ENCODE data around the gene ME3. TPM values are rescaled to one million over a fixed set of nuclear protein-coding genes. Genes with fewer than 3 reads are reported as not detected.

Gene ME3
- polyA plus RNA-seq, 10 donors = 6.5 to 10.3 (median 8.4) TPM

GRCh38 chr11:86463120-86463519, 209.3 kb downstream of the ME3 start:
- DNase-seq = no peak

- DNase-seq = no peak
Measured at GRCh38 chr11:86461892-86462291, 210.5 kb downstream of the ME3 start.

DNA sequence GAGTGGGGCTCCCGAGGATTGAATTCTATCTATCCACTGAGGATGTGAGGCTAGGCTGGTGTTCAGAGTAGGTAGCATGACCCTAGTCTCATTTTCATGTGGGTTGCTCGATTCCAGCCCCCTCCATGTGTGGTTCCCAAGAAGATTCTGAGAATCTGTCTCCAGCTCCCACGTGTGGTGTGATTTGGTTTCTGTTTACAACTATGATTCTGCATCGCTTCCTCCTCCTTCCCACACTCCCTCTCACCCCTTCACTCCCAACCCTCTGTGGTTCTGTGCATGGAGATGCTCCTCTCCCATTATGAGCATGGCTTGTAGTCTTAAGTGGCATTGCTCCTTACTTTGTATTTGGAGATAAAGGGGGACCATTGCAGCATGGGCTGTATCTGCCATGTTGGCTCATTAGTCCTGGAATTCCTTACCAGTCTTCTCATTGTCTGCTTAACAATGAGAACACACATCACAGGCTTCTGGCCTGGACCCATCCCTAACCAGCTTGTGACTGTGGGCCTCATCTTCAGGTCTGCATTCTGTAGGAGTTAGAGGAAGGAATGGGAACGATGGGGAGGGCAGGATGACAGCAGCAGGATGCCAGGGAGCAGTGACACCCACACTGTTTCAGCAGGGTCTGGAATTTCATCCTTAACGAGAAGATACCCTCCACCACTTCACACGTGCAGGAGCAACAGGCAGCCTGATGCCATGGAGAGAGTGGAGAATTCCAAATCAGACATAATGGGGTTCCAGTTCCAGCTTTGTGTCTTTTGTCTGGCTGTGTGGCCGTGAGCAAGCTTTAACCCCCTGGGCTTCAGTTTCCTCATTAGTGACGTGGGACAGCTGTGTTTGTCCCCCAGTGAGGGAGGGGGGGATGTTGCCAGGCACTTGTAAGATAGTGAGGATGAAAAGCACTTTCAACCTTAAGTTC, 211.7 kb downstream of the ME3 start:
- DNase-seq = no peak

- peak in 2 of 3 donors; percentile 51 to 88 for DNase-seq
Measured at GRCh38 chr11:86459682-86460460, 212.5 kb downstream of the ME3 start.

GRCh38 chr11:86459002-86459385, 213.4 kb downstream of the ME3 start:
- no peak for DNase-seq

GRCh38 chr11:86458294-86459001, 214.0 kb downstream of the ME3 start:
- no peak for DNase-seq

- peak; percentile 84 to 93 (median 89) for DNase-seq
Measured at GRCh38 chr11:86456075-86456939, 216.1 kb downstream of the ME3 start.

GRCh38 chr11:86453290-86454030, 219.0 kb downstream of the ME3 start:
- no peak for DNase-seq

DNA sequence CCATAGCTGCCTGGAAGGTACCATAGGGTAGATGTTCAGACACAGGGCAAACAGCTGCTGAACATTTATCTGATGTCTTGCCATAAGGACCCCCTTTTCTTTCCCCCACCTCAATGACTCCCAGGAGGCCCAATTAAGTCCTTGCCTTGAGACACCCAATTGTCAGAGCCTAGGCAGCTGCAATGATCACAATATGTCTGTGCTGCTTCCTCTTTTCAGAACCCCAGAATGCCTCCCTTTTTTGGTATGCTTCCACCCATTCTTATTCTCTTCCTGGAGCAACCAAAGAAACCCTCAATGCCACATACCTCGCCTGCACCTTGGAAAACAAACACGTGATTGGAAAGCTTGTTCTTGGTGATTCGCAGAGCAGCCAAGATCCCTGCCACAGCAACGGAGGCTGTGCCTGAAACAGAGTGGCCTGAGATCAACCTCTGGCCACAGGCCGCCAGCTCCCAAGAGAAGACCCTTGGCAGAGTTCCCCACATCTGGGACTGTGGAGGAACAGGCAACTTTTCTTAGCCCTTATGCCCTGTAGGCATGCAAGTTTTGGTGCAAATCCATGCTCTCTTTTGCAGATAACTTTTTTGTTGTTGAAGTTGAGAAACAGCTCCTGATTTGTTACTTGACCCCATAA, 222.3 kb downstream of the ME3 start:
- DNase-seq = no peak

- DNase-seq = no peak
Measured at GRCh38 chr11:86447763-86448480, 224.5 kb downstream of the ME3 start.

GRCh38 chr11:86446924-86447285, 225.5 kb downstream of the ME3 start:
- DNase-seq = no peak

DNA sequence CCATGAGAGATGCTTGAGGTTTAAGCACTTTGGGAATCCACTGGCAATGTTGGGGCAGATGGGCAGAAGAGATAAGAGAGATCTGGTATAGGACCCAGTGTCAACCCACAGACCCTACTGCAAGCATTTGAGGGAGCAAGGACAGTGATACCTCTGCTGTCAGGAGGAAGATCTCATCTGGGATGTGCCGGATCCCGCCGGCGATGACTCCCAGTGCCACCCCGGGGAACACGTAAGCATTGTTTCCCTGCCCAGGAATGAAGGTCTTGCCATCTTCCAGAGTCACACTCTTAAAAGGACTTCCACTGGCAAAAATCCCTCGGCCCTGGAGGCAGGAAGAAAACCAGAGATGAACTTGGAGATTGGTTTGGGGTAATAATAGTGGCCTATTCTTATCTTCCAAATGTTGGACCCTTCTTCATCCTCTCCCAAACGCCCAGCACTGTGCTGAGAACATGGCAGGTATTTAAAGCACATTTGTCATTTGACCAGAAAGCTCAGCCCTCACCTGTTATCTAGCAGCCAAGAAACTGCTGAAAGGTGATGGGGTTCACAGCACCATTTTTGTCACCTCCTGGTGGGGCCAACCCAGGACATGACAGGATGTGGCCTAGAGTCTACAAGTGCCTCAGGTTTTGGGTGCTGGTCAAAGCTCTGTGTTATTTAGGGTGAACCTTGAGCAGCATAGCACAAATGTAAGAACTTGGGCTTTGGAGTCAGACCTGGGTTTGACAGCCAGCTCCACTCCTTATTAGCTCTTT, 226.1 kb downstream of the ME3 start:
- no peak for DNase-seq

DNA sequence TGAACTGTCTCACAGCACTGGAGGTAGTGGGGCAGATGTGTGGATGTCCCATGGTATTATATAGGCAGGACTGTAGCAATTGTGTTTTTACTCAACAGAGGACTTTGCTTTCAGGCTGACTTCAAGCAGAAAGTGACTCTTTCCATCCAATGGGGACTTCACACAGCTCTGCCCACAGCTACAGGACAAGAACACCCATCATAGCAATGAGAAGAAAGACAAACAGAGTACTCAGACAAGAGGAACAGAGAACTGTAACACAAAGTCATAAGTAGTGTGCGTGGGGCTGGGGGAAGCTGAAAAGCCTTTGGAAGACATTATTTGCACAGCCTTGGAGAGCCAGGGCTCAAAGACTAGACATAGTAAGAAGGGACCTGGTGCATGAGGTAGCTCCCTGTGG, 227.4 kb downstream of the ME3 start:
- no peak for DNase-seq

GRCh38 chr11:86443415-86443814, 229.0 kb downstream of the ME3 start:
- DNase-seq = no peak

- DNase-seq = no peak
Measured at GRCh38 chr11:86442827-86443226, 229.6 kb downstream of the ME3 start.

GRCh38 chr11:86442420-86442819, 230.0 kb downstream of the ME3 start:
- DNase-seq = no peak

DNA sequence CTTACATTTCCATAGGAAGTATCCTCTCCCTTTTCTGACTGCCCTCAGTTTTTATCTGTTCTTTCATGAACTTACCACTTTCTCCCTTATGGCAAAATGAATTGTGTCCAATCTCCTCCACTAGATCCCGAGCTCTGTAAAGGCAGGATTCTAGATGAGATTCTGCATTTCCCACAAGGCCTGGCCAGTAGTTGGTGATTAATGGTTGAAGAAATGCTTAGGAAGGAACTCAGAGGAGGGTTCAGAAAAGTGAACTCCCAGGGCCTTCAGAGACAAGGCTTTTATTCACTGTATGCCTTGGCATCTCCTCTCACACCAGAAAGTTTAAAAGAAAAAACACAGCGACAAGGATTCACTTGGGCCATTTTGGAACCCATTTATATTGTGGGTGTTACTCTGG, 231.6 kb downstream of the ME3 start:
- no peak for DNase-seq

DNA sequence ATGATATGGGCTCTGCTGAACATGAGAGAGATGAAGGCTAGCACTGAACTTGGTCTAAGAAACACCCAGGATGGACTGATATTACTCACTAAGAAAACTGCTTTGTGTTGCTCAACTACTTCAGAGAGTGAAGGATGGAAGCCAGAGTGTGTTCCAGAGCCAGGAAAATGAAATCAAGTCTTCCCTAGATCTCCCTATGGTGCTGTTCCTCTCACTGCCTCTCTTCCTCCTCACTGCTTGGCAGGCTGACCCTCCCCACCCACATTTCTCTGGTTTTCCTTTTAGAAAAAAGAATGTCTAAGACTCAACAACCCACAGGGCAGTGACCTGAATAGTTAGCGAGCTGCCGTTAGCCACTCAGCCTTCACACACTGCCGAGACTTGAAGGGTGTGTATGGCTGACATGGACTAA, 232.1 kb downstream of the ME3 start:
- peak; percentile 70 to 90 (median 84) for DNase-seq

DNA sequence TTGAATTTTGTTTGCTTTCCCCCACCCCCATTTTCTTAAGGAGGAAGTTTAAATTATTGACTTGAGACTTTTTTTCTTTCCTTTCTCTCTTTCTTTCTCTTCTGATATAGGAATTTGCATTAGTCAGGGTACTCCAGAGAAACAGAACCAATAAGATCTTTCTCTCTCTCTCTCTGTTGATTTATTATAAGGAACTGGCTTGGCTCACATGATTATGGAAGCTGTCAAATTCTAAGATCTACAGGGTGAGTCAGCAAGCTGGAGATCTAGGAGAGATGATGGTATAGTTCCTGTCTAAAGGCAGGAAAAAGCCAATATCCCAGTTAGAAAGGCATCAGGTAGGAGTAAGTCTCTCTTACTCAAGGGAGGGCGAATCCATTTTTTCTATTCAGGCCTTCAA, 233.7 kb downstream of the ME3 start:
- DNase-seq = peak in 1 of 3 donors; percentile 47
